HepG2 (cell line): ENCODE data around the gene GPR25. TPM values are rescaled to one million over a fixed set of nuclear protein-coding genes. Genes with fewer than 3 reads are reported as not detected.

Experiments
- ATAC-seq: fragments of 200-7000 bp; cut with Tn5 transposase; 3 replicates; pipeline ENCODE4 v1.9.1; 2020; ENCODE audit warnings: mild to moderate bottlenecking, moderate library complexity
- BruUV-seq: library from RNA; stranded (reverse); fragments of 400-500 nt; replicated peaks from 2 replicates; lab custom pipeline; 2021; lab: Mats Ljungman, UMichigan
- CTCF ChIA-PET: fragments of 300-600 bp; formaldehyde crosslinking; extraction: SDS; loops from one replicate; lab custom pipeline; 2021; ENCODE audit warnings: low total read pairs, inconsistent platforms, low intra/inter-chr PET ratio; lab: Yijun Ruan, JAX
- POLR2A ChIA-PET: fragments of 350-600 bp; sonication (Branson Sonifier 250); formaldehyde crosslinking; loops from one replicate; lab custom pipeline; 2020; ENCODE audit warnings: antibody characterized with exemption, inconsistent platforms; lab: Yijun Ruan, JAX
- DNase-seq: peaks from one replicate; pipeline ENCODE4 v3.0.0-alpha.2; 2015; ENCODE audit warnings: low spot score
- FAIRE-seq: peaks from 3 replicates; lab custom pipeline; 2011; peaks lifted over from hg19 to GRCh38; lab: Jason Lieb, UNC
- H2AFZ ChIP-seq: one replicate; pipeline ENCODE4 v1.6.1; 2011; ENCODE audit warnings: low read length, inconsistent platforms
- H3K27ac ChIP-seq: fragments of 300-600 bp; 3 replicates; pipeline ENCODE4 v1.8.0; 2011; ENCODE audit warnings: mixed run types, mild to moderate bottlenecking, mixed read lengths, low read length, inconsistent platforms; ENCODE audit not compliant: insufficient read depth; ENCODE audit errors: extremely low read length
- H3K27me3 ChIP-seq, 2 experiments: fragments of 200-600 bp in 1 of 2; 2 replicates in 1 of 2; 3 replicates in 1 of 2; pipeline versions ENCODE4 v1.6.0 to v1.8.0; 2011; ENCODE audit warnings: low read length in 2 of 2, mild to moderate bottlenecking in 2 of 2, moderate library complexity in 2 of 2, inconsistent platforms in 1 of 2; ENCODE audit not compliant: insufficient read depth in 2 of 2, control insufficient read depth in 1 of 2
- H3K36me3 ChIP-seq, 2 experiments: fragments of 200-600 bp in 1 of 2; replicated peaks in 1 of 2; 2 replicates in 1 of 2; 3 replicates in 1 of 2; pipeline versions ENCODE4 v1.5.1 to v1.8.0; 2011; ENCODE audit warnings: low read length in 2 of 2, inconsistent platforms in 1 of 2; ENCODE audit not compliant: insufficient read depth in 2 of 2, control insufficient read depth in 1 of 2
- H3K4me1 ChIP-seq: 2 replicates; pipeline ENCODE4 v1.5.1; 2012; ENCODE audit warnings: low read length, inconsistent platforms; ENCODE audit not compliant: insufficient read depth
- H3K4me2 ChIP-seq: 2 replicates; pipeline ENCODE4 v1.6.0; 2011; ENCODE audit warnings: low read depth, low read length, inconsistent platforms
- H3K4me3 ChIP-seq, 3 experiments: fragments of 200-600 bp in 1 of 3; sonication (generic), shearing (Covaris generic) in 1 of 3; replicated peaks in 1 of 3; 2 replicates each; pipeline ENCODE4 v1.5.1; 2011 to 2016; ENCODE audit warnings: low read length in 3 of 3, inconsistent platforms in 2 of 3, low read depth in 2 of 3, mild to moderate bottlenecking in 2 of 3, control low read depth in 1 of 3, mixed read lengths in 1 of 3; ENCODE audit not compliant: insufficient read depth in 1 of 3
- H3K79me2 ChIP-seq: one replicate; pipeline ENCODE4 v1.6.1; 2011; ENCODE audit warnings: low read length, inconsistent platforms; ENCODE audit not compliant: insufficient read depth
- H3K9ac ChIP-seq: 2 replicates; pipeline ENCODE4 v1.6.0; 2011; ENCODE audit warnings: mild to moderate bottlenecking, low read depth, low read length, inconsistent platforms; ENCODE audit not compliant: insufficient read depth
- H3K9me3 ChIP-seq: 2 replicates; pipeline ENCODE4 v1.5.1; 2012; ENCODE audit warnings: mild to moderate bottlenecking, low read length
- H4K20me1 ChIP-seq: 2 replicates; pipeline ENCODE4 v1.6.0; 2011; ENCODE audit warnings: inconsistent platforms, mild to moderate bottlenecking, low read length, moderate library complexity; ENCODE audit not compliant: insufficient read depth
- WGBS: methylation state at CpG from one replicate; pipeline ENCODE4 v1.1.6; 2017; ENCODE audit warnings: low lambda C conversion rate; 5-methylcytosine and 5-hydroxymethylcytosine counted together
- in situ Hi-C: cut with HindIII; loops from 2 replicates; pipeline ENCODE4 v1.10.0; 2017; ENCODE audit warnings: low pct_unique_long_range_greater_than_20kb; ENCODE audit not compliant: extremely low pct_ligation_motif_present
- intact Hi-C: fragments of 100-400 bp; cut with micrococcal nuclease; formaldehyde crosslinking; loops from one replicate; pipeline ENCODE4 v1.10.0; 2022; ENCODE audit not compliant: unreplicated experiment
- polyA plus RNA-seq, 8 experiments: library from polyadenylated mRNA; depleted of rRNA in 3 of 8; stranded (reverse) in 7 of 8; unstranded in 1 of 8; fragments of >200 nt; fragmentation: Illumina TruSeq in 4 of 8; extraction: Trizol in 4 of 8; gene quantifications; 2 replicates each; pipeline versions ENCODE4 v1.2.1 to v1.2.3, GENCODE V29; 2011 to 2016; ENCODE audit warnings: low read depth in 4 of 8, missing spikeins in 1 of 8, mixed read lengths in 1 of 8; ENCODE audit not compliant: insufficient read depth in 1 of 8
- total RNA-seq, 5 experiments: library from RNA; depleted of rRNA; stranded (reverse); fragments of >200 nt; fragmentation: Illumina TruSeq; extraction: Trizol; gene quantifications; 2 replicates each; pipeline ENCODE4 v1.2.3, GENCODE V29; 2016; ENCODE audit warnings: low read depth in 1 of 5
- TF ChIP-seq, protein P1 (sequence below): sonication (generic); formaldehyde crosslinking; IDR thresholded peaks from 2 replicates; pipeline ENCODE4 v1.5.1; 2020; ENCODE audit warnings: missing genetic modification reagents, mild to moderate bottlenecking, borderline replicate concordance
- TF ChIP-seq, protein P2 (sequence below): sonication (generic); formaldehyde crosslinking; IDR thresholded peaks from 2 replicates; pipeline ENCODE4 v1.8.0; 2022; ENCODE audit warnings: missing genetic modification reagents, mild to moderate bottlenecking, moderate library complexity, borderline replicate concordance
- TF ChIP-seq, protein P3 (sequence below): sonication (generic); formaldehyde crosslinking; IDR thresholded peaks from 2 replicates; pipeline ENCODE4 v1.5.1; 2020; ENCODE audit warnings: mild to moderate bottlenecking, missing genetic modification reagents, borderline replicate concordance

The GPR25 gene
- total and polyA plus RNA-seq, 2 of the 13 experiments (the other 11 are each of a cell fraction or from before 2014, with no cell fraction given) = not detected

DNA sequence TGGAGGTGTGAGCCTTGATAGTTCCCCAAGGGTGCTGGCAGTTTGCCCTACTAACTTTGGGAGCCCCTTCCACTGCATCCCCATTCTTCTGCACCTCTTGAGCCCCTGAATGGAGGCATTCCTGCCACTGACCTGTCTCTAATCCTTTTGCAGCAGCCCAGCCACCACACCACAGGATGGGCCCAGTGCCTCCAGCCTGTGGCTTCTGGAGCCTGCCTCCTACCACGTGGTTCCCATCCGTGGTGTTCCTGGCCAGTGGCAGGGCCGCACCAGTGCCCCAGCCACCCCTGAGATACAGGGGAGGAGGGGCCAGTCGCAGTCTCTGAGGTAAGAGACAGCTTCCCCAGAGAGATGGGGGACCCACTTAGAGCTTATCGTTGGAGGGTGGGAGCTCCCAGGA is 36.3 kb downstream of the GPR25 start:
- Histone ChIP-seq H2AFZ (no peak overlapping the region), H3K36me3 (peaks cover 12 to 32% of the 10 kb centered on the region in 2 experiments; a peak in 4 of 5 replicates), H3K9ac (no peak overlapping the region), H3K4me2 (no peak overlapping the region), H3K4me3 (no peak overlapping the region), H3K27me3 (no peaks in the 10 kb centered on the region), H4K20me1 (no peaks in the 10 kb centered on the region), H3K27ac (no peak overlapping the region), H3K79me2 (no peaks in the 10 kb centered on the region), H3K4me1 (peaks cover 52% of the 10 kb centered on the region), H3K9me3 (no peaks in the 10 kb centered on the region)
- TF ChIP-seq, protein P1, sequence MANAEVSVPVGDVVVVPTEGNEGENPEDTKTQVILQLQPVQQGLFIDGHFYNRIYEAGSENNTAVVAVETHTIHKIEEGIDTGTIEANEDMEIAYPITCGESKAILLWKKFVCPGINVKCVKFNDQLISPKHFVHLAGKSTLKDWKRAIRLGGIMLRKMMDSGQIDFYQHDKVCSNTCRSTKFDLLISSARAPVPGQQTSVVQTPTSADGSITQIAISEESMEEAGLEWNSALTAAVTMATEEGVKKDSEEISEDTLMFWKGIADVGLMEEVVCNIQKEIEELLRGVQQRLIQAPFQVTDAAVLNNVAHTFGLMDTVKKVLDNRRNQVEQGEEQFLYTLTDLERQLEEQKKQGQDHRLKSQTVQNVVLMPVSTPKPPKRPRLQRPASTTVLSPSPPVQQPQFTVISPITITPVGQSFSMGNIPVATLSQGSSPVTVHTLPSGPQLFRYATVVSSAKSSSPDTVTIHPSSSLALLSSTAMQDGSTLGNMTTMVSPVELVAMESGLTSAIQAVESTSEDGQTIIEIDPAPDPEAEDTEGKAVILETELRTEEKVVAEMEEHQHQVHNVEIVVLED (CRISPR knock-in tag) = no peak
- TF ChIP-seq, protein P2, sequence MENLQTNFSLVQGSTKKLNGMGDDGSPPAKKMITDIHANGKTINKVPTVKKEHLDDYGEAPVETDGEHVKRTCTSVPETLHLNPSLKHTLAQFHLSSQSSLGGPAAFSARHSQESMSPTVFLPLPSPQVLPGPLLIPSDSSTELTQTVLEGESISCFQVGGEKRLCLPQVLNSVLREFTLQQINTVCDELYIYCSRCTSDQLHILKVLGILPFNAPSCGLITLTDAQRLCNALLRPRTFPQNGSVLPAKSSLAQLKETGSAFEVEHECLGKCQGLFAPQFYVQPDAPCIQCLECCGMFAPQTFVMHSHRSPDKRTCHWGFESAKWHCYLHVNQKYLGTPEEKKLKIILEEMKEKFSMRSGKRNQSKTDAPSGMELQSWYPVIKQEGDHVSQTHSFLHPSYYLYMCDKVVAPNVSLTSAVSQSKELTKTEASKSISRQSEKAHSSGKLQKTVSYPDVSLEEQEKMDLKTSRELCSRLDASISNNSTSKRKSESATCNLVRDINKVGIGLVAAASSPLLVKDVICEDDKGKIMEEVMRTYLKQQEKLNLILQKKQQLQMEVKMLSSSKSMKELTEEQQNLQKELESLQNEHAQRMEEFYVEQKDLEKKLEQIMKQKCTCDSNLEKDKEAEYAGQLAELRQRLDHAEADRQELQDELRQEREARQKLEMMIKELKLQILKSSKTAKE (CRISPR knock-in tag) = no peak
- TF ChIP-seq, protein P3, sequence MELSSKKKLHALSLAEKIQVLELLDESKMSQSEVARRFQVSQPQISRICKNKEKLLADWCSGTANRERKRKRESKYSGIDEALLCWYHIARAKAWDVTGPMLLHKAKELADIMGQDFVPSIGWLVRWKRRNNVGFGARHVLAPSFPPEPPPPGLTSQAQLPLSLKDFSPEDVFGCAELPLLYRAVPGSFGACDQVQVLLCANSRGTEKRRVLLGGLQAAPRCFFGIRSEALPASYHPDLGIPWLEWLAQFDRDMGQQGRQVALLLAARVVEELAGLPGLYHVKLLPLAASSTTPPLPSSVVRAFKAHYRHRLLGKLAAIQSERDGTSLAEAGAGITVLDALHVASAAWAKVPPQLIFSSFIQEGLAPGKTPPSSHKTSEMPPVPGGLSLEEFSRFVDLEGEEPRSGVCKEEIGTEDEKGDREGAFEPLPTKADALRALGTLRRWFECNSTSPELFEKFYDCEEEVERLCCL = no peak
- in situ Hi-C loops = no loop called here
- intact Hi-C loops = no loop called here
- DNase-seq = no peak
- FAIRE-seq = no peak
- WGBS = 93% methylated on average over 5 of the region's 5 CpGs
- ChIA-PET POLR2A (interaction anchor here (1.3 to 2.7 kb wide), 2 partner anchors 8 to 13 kb away, joined by 4 to 9 read pairs; no protein-coding TSS in a partner anchor), CTCF (no interaction called here)
- ATAC-seq = no peak
- BruUV-seq = no TSS peak
